IMR-90 (cell line): Measurements from ENCODE around the gene CAMTA1. TPM values are rescaled to one million over a fixed set of nuclear protein-coding genes. Genes with fewer than 3 reads are reported as not detected.

Source experiments
- ATAC-seq: fragments of 200-7000 bp; cut with Tn5 transposase; 2 replicates; pipeline ENCODE4 v1.9.1; 2020; ENCODE audit warnings: low read depth, mild to moderate bottlenecking, moderate library complexity
- BruUV-seq: library from RNA; stranded (reverse); fragments of 400-500 nt; replicated peaks from 2 replicates; lab custom pipeline; 2021; lab: Mats Ljungman, UMichigan
- CTCF ChIA-PET: fragments of 300-600 bp; formaldehyde crosslinking; extraction: SDS; loops from one replicate; lab custom pipeline; 2021; ENCODE audit warnings: antibody characterized with exemption; lab: Yijun Ruan, JAX
- POLR2A ChIA-PET: fragments of 300-600 bp; sonication (Branson Sonifier 250); formaldehyde crosslinking; loops from one replicate; lab custom pipeline; 2022; ENCODE audit warnings: antibody characterized with exemption; ENCODE audit not compliant: unreplicated experiment; lab: Charles Lee
- DNase-seq: peaks from one replicate; pipeline ENCODE4 v3.0.0; 2013
- H2AFZ ChIP-seq: replicated peaks from 2 replicates; pipeline ENCODE3; 2013; ENCODE audit warnings: low read length, mild to moderate bottlenecking; ENCODE audit not compliant: poor library complexity
- H2AK5ac ChIP-seq: 2 replicates; pipeline ENCODE4 v1.6.1; 2013; ENCODE audit warnings: low read depth, low read length, inconsistent platforms
- H2AK9ac ChIP-seq: replicated peaks from 2 replicates; pipeline ENCODE3; 2013; ENCODE audit warnings: mild to moderate bottlenecking, low read depth, low read length, moderate library complexity; ENCODE audit not compliant: poor library complexity
- H2BK120ac ChIP-seq: 2 replicates; pipeline ENCODE4 v1.6.1; 2013; ENCODE audit warnings: low read depth, low read length, inconsistent platforms
- H2BK15ac ChIP-seq: 3 replicates; pipeline ENCODE4 v1.6.1; 2013; ENCODE audit warnings: low read depth, low read length, inconsistent platforms
- H2BK20ac ChIP-seq: 2 replicates; pipeline ENCODE4 v1.6.1; 2013; ENCODE audit warnings: low read depth, mild to moderate bottlenecking, inconsistent platforms, low read length, moderate library complexity
- H2BK5ac ChIP-seq: 2 replicates; pipeline ENCODE4 v1.6.1; 2013; ENCODE audit warnings: mild to moderate bottlenecking, low read depth, low read length, inconsistent platforms; ENCODE audit not compliant: poor library complexity, severe bottlenecking
- H3K14ac ChIP-seq: replicated peaks from 2 replicates; pipeline ENCODE4 v1.6.1; 2013; ENCODE audit warnings: low read depth, low read length, inconsistent platforms
- H3K18ac ChIP-seq: 2 replicates; pipeline ENCODE4 v1.6.1; 2013; ENCODE audit warnings: low read depth, low read length, control low read depth
- H3K23ac ChIP-seq: 2 replicates; pipeline ENCODE4 v1.6.1; 2013; ENCODE audit warnings: low read depth, low read length, inconsistent platforms
- H3K27ac ChIP-seq: 2 replicates; pipeline ENCODE4 v1.5.1; 2013; ENCODE audit warnings: mild to moderate bottlenecking, control low read depth, low read length; ENCODE audit not compliant: insufficient read depth
- H3K27me3 ChIP-seq: 2 replicates; pipeline ENCODE4 v1.6.1; 2013; ENCODE audit warnings: low read length; ENCODE audit not compliant: control insufficient read depth, insufficient read depth
- H3K36me3 ChIP-seq: 2 replicates; pipeline ENCODE4 v1.6.1; 2013; ENCODE audit warnings: low read length, mixed read lengths; ENCODE audit not compliant: control insufficient read depth, insufficient read depth
- H3K4ac ChIP-seq: 2 replicates; pipeline ENCODE4 v1.6.1; 2013; ENCODE audit warnings: low read depth, low read length, inconsistent platforms
- H3K4me1 ChIP-seq: 2 replicates; pipeline ENCODE4 v1.6.1; 2013; ENCODE audit warnings: low read length, mixed read lengths; ENCODE audit not compliant: control insufficient read depth, insufficient read depth
- H3K4me2 ChIP-seq: 2 replicates; pipeline ENCODE4 v1.6.1; 2013; ENCODE audit warnings: low read depth, mild to moderate bottlenecking, control low read depth, low read length, moderate library complexity
- H3K4me3 ChIP-seq: 2 replicates; pipeline ENCODE4 v1.5.1; 2013; ENCODE audit warnings: low read depth, mild to moderate bottlenecking, control low read depth, low read length, moderate library complexity; ENCODE audit not compliant: insufficient read depth
- H3K56ac ChIP-seq: 2 replicates; pipeline ENCODE4 v1.6.1; 2013; ENCODE audit warnings: low read length, inconsistent platforms; ENCODE audit not compliant: insufficient read depth; ENCODE audit errors: extremely low read depth
- H3K79me1 ChIP-seq, 2 experiments: 2 replicates each; pipeline ENCODE4 v1.6.1; 2013; ENCODE audit warnings: low read length in 2 of 2, inconsistent platforms in 1 of 2, low read depth in 1 of 2
- H3K9ac ChIP-seq: 2 replicates; pipeline ENCODE4 v1.6.1; 2013; ENCODE audit warnings: low read depth, low read length, control low read depth
- H3K9me1 ChIP-seq: 2 replicates; pipeline ENCODE4 v1.6.1; 2013; ENCODE audit warnings: low read length, inconsistent platforms; ENCODE audit not compliant: insufficient read depth
- H3K9me3 ChIP-seq: 2 replicates; pipeline ENCODE4 v1.6.1; 2013; ENCODE audit warnings: low read length; ENCODE audit not compliant: control insufficient read depth, insufficient read depth
- H4K20me1 ChIP-seq: 2 replicates; pipeline ENCODE4 v1.6.1; 2013; ENCODE audit warnings: low read length, inconsistent platforms; ENCODE audit not compliant: insufficient read depth
- H4K5ac ChIP-seq: 2 replicates; pipeline ENCODE4 v1.6.1; 2013; ENCODE audit warnings: mild to moderate bottlenecking, low read depth, low read length, control low read depth
- H4K8ac ChIP-seq, 2 experiments: 2 replicates each; pipeline ENCODE4 v1.6.1; 2013; ENCODE audit warnings: low read depth in 2 of 2, low read length in 2 of 2, control low read depth in 1 of 2, inconsistent platforms in 1 of 2
- H4K91ac ChIP-seq: 2 replicates; pipeline ENCODE4 v1.6.1; 2013; ENCODE audit warnings: low read depth, low read length, inconsistent platforms; ENCODE audit not compliant: insufficient read depth
- BHLHE40 ChIP-seq: fragments of 150-350 bp; IDR thresholded peaks from 2 replicates; pipeline ENCODE4 v1.6.1; 2016; ENCODE audit warnings: mild to moderate bottlenecking, low read depth, low read length
- CEBPB ChIP-seq: IDR thresholded peaks from 2 replicates; pipeline ENCODE4 v1.6.1; 2012; ENCODE audit warnings: low read depth, low read length, improper control_type of control experiment
- CTCF ChIP-seq: conservative IDR thresholded peaks from 2 replicates; pipeline ENCODE4 v1.5.1; 2012; ENCODE audit warnings: mild to moderate bottlenecking, low read depth, low read length, improper control_type of control experiment
- ELK1 ChIP-seq: fragments of 150-350 bp; IDR thresholded peaks from 2 replicates; pipeline ENCODE4 v1.6.1; 2016; ENCODE audit warnings: low read depth, mild to moderate bottlenecking, low read length, moderate library complexity, borderline replicate concordance
- FOS ChIP-seq: fragments of 150-350 bp; IDR thresholded peaks from 2 replicates; pipeline ENCODE4 v1.6.1; 2016; ENCODE audit warnings: low read depth, low read length
- MXI1 ChIP-seq: IDR thresholded peaks from 2 replicates; pipeline ENCODE4 v1.6.1; 2012; ENCODE audit warnings: low read depth, mild to moderate bottlenecking, low read length, moderate library complexity, borderline replicate concordance
- NFE2L2 ChIP-seq: fragments of 150-350 bp; IDR thresholded peaks from 2 replicates; pipeline ENCODE4 v1.6.1; 2016; ENCODE audit warnings: low read depth, mild to moderate bottlenecking, low read length
- POLR2A ChIP-seq: IDR thresholded peaks from 2 replicates; pipeline ENCODE4 v1.6.1; 2012; ENCODE audit warnings: mild to moderate bottlenecking, low read depth, low read length
- RAD21 ChIP-seq: IDR thresholded peaks from 2 replicates; pipeline ENCODE4 v1.6.1; 2012; ENCODE audit warnings: low read length, improper control_type of control experiment
- RCOR1 ChIP-seq: IDR thresholded peaks from 2 replicates; pipeline ENCODE4 v1.6.1; 2012; ENCODE audit warnings: mild to moderate bottlenecking, low read length, improper control_type of control experiment; ENCODE audit not compliant: insufficient replicate concordance
- SMC3 ChIP-seq: fragments of 150-350 bp; IDR thresholded peaks from 2 replicates; pipeline ENCODE4 v1.6.1; 2016; ENCODE audit warnings: low read depth, mild to moderate bottlenecking, antibody characterized with exemption, low read length, moderate library complexity
- WGBS, 2 experiments: methylation state at CpG; one replicate each; pipeline versions ENCODE4 v1.1.5 to v1.1.7; 2013; ENCODE audit warnings: missing lambda C conversion rate in 2 of 2; ENCODE audit not compliant: insufficient read length in 1 of 2; ENCODE audit errors: extremely low coverage in 2 of 2; 5-methylcytosine and 5-hydroxymethylcytosine counted together
- dilution Hi-C: fragments of 300-500 bp; cut with HindIII; formaldehyde crosslinking; loops from one replicate; pipeline ENCODE4 v1.14.3; 2018; ENCODE audit warnings: low sequenced_read_pairs; ENCODE audit not compliant: unreplicated experiment
- in situ Hi-C: fragments of 300-500 bp; cut with MboI; formaldehyde crosslinking; loops from 3 replicates; pipeline ENCODE4 v1.14.3; 2019; ENCODE audit warnings: low sequenced_read_pairs, inconsistent platforms, mixed read lengths
- intact Hi-C: fragments of 100-400 bp; cut with micrococcal nuclease; formaldehyde crosslinking; loops from 2 replicates; pipeline ENCODE4 v1.10.0; 2022
- polyA plus RNA-seq, 3 experiments: library from polyadenylated mRNA; depleted of rRNA; stranded (reverse); fragments of >200 nt; gene quantifications; 2 replicates each; pipeline ENCODE4 v1.2.3, GENCODE V29; 2012; ENCODE audit warnings: low replicate concordance in 1 of 3
- total RNA-seq: library from RNA; depleted of rRNA; stranded (reverse); fragments of >200 nt; gene quantifications from 2 replicates; pipeline ENCODE4 v1.2.3, GENCODE V29; 2012

CAMTA1 gene
- total and polyA plus RNA-seq, 2 of the 4 experiments (the other 2 are of a cell fraction) = 35.5 to 74.3 TPM

- CTCF ChIA-PET = no interaction called here
- H3K18ac ChIP-seq = no peak overlapping the region
These were observed 825.7 kb downstream of the CAMTA1 start for GRCh38 chr1:7610936-7611335.

More at GRCh38 chr1:7610936-7611335, 825.7 kb downstream of the CAMTA1 start:
- no peak overlapping the region for H3K4me2 ChIP-seq
- BruUV-seq = no TSS peak
- no peak overlapping the region for H4K5ac ChIP-seq
- H2BK120ac ChIP-seq = no peak overlapping the region
- H3K27me3 ChIP-seq = peaks cover 6% of the 10 kb centered on the region; the same call in 1 of the 2 replicates
- no peak overlapping the region for H3K27ac ChIP-seq
- POLR2A ChIA-PET = no interaction called here
- no peak overlapping the region for H2AFZ ChIP-seq
- 83% methylated on average over 1 of the region's 9 CpGs; no CpG with 5 or more reads in 1 of the 2 experiments for WGBS, 2 experiments
- DNase-seq (no peak), ATAC-seq (no peak)
- H3K4me3 ChIP-seq = no peak overlapping the region
- dilution Hi-C loops (no loop called here), intact Hi-C loops (no loop called here), in situ Hi-C loops (no loop called here)
- no peak overlapping the region for H2BK5ac ChIP-seq
- no peak overlapping the region for H3K56ac ChIP-seq
- H3K9me3 ChIP-seq = no peaks in the 10 kb centered on the region; the same call in 1 of the 2 replicates
- H3K36me3 ChIP-seq = no peaks in the 10 kb centered on the region
- H3K9me1 ChIP-seq = no peaks in the 10 kb centered on the region
- no peaks in the 10 kb centered on the region for H3K4me1 ChIP-seq
- no peaks in the 10 kb centered on the region for H3K79me1 ChIP-seq
- no peak overlapping the region for H2AK9ac ChIP-seq
- no peak overlapping the region for H3K23ac ChIP-seq
- H2BK15ac ChIP-seq = no peak overlapping the region
- no peak overlapping the region for H2AK5ac ChIP-seq
- H3K9ac ChIP-seq = no peak overlapping the region
- no peak for TF ChIP-seq RCOR1
- no peak for TF ChIP-seq RAD21
- TF ChIP-seq POLR2A = no peak
- no peak for TF ChIP-seq FOS
- TF ChIP-seq MXI1 = no peak
- no peak for TF ChIP-seq BHLHE40
- no peak for TF ChIP-seq NFE2L2
- no peak for TF ChIP-seq CEBPB
- TF ChIP-seq ELK1 = no peak
- no peak for TF ChIP-seq CTCF
- no peak for TF ChIP-seq SMC3
- H4K20me1 ChIP-seq = no peaks in the 10 kb centered on the region
- H3K4ac ChIP-seq = no peak overlapping the region
- no peak overlapping the region for H2BK20ac ChIP-seq
- H4K91ac ChIP-seq = no peak overlapping the region
- no peak overlapping the region for H4K8ac ChIP-seq
- H3K14ac ChIP-seq = no peak overlapping the region
